ENCODE data around the gene SLAMF7. TPM values are rescaled to one million over a fixed set of nuclear protein-coding genes. Genes with fewer than 3 reads are reported as not detected.

The SLAMF7 gene
- total and polyA plus RNA-seq, 2 of the 8 experiments (the other 6 are each of a cell fraction or from before 2014, with no cell fraction given), result not detected

- Histone ChIP-seq H3K27me3 (replicated peaks in 1 of 4; ENCODE audit: control insufficient read depth in 3 of 4, extremely low read depth in 1 of 4, insufficient read depth in 3 of 4, low read length in 3 of 4) (no peaks in the 10 kb centered on the region), H3K36me3 (ENCODE audit: control insufficient read depth in 2 of 4, insufficient read depth in 4 of 4, low read length in 3 of 4) (no peaks in the 10 kb centered on the region), H3K56ac (replicated peaks; ENCODE audit: insufficient read length, low read depth, low read length) (no peak overlapping the region), H2AFZ (ENCODE audit: low read length) (peak overlapping the region; percentile 76), H2BK12ac (ENCODE audit: low read depth, low read length) (no peak overlapping the region; the same call in 1 of the 2 replicates), H3K79me2 (ENCODE audit: control insufficient read depth in 1 of 2, insufficient read depth in 2 of 2, low read length in 2 of 2) (no peaks in the 10 kb centered on the region), H2BK20ac (ENCODE audit: low read length) (peak overlapping the region; percentile 80; the same call in 1 of the 2 replicates), H4K20me1 (replicated peaks in 1 of 2; ENCODE audit: control insufficient read depth in 1 of 2, insufficient read depth in 2 of 2, low read length in 2 of 2) (no peaks in the 10 kb centered on the region), H3K14ac (ENCODE audit: insufficient read length) (no peak overlapping the region), H3K4me2 (ENCODE audit: insufficient read depth in 1 of 2, low read depth in 2 of 2, low read length in 2 of 2) (no peak overlapping the region), H4K8ac (ENCODE audit: extremely low read depth, insufficient read depth, low read length) (no peak overlapping the region), H2BK120ac (replicated peaks; ENCODE audit: low read depth, low read length) (no peak overlapping the region), H3K18ac (ENCODE audit: extremely low read depth, low read length) (no peak overlapping the region), H2BK5ac (ENCODE audit: low read depth, low read length) (peak overlapping the region; percentile 0; the same call in 1 of the 2 replicates), H4K5ac (ENCODE audit: insufficient read length, low read depth, low read length) (no peak overlapping the region), H3K4ac (replicated peaks; ENCODE audit: insufficient read length, low read depth, low read length) (no peak overlapping the region), H3K79me1 (ENCODE audit: low read depth, low read length) (no peaks in the 10 kb centered on the region), H3K4me1 (replicated peaks in 1 of 4; ENCODE audit: control insufficient read depth in 3 of 4, insufficient read depth in 4 of 4, low read length in 3 of 4) (peaks cover 0 to 5% (median 2%) of the 10 kb centered on the region in 4 experiments; a peak in 3 of 7 replicates), H3K27ac (ENCODE audit: low read depth, low read length) (peak overlapping the region; percentile 12; the same call in 1 of the 2 replicates), H2AK5ac (ENCODE audit: low read depth, low read length) (no peak overlapping the region), H3K23ac (ENCODE audit: insufficient read length) (no peak overlapping the region), H3K9ac (replicated peaks in 1 of 4; ENCODE audit: extremely low read depth in 1 of 4, low read depth in 3 of 4, low read length in 3 of 4) (no peak overlapping the region), H3K9me3 (ENCODE audit: insufficient read depth in 2 of 2, low read depth in 1 of 2, low read length in 1 of 2) (no peaks in the 10 kb centered on the region), H4K91ac (replicated peaks; ENCODE audit: insufficient read length, low read length) (no peak overlapping the region), H2BK15ac (ENCODE audit: low read length) (no peak overlapping the region), H3K23me2 (ENCODE audit: low read depth, low read length) (no peaks in the 10 kb centered on the region), H3K4me3 (ENCODE audit: extremely low read depth in 1 of 4, insufficient read depth in 2 of 4, low read depth in 3 of 4, low read length in 4 of 4) (no peak overlapping the region)
- WGBS, 2 experiments (ENCODE audit: extremely low coverage in 1 of 2, insufficient coverage in 1 of 2, insufficient read length in 1 of 2, insufficient replicate concordance in 2 of 2, low coverage in 1 of 2, low lambda C conversion rate in 2 of 2, missing lambda C conversion rate in 1 of 2), result 28% methylated on average over 8 of the region's 8 CpGs; no CpG with 5 or more reads in 1 of the 2 experiments
- CTCF ChIA-PET (ENCODE audit: partially characterized antibody), result interaction anchor here (0.6 to 6.8 kb wide), 23 partner anchors 12 to 261 kb away, joined by 3 to 41 read pairs (median 6); partner anchors contain the start of genes CD48, ITLN1, ITLN2 and SLAMF7
- FAIRE-seq, result peak; percentile 93
- peak; percentile 62 to 68 for DNase-seq (ENCODE audit: low read depth in 1 of 2, low spot score in 2 of 2)
- POLR2A ChIA-PET (ENCODE audit: partially characterized antibody), result interaction anchor here (1.5 kb wide), 1 partner anchor 13 kb away, joined by 3 read pairs; no protein-coding TSS in a partner anchor
- peak; percentile 95 to 96 for TF ChIP-seq RAD21 (IDR thresholded peaks at IDR 0.05 in 1 of 2, conservative IDR thresholded peaks at IDR 0.05 in 1 of 2; ENCODE audit: low read depth in 2 of 2, low read length in 2 of 2)
- no peak for TF ChIP-seq KDM5A (IDR thresholded peaks at IDR 0.05; ENCODE audit: low read length)
- TF ChIP-seq BACH1 (IDR thresholded peaks at IDR 0.05; ENCODE audit: low read length), result no peak
- TF ChIP-seq CBX8 (IDR thresholded peaks at IDR 0.05; ENCODE audit: borderline replicate concordance, low read depth, low read length), result no peak
- TF ChIP-seq RBBP5 (IDR thresholded peaks at IDR 0.05; ENCODE audit: borderline replicate concordance, low read depth, low read length), result no peak
- no peak for TF ChIP-seq PHF8 (conservative IDR thresholded peaks at IDR 0.05; ENCODE audit: low read depth, low read length)
- no peak for TF ChIP-seq HDAC6 (IDR thresholded peaks at IDR 0.05; ENCODE audit: low read depth, low read length)
- TF ChIP-seq POLR2A (IDR thresholded peaks at IDR 0.05; ENCODE audit: control extremely low read depth in 1 of 2, low read depth in 2 of 2, low read length in 2 of 2), result no peak
- TF ChIP-seq ZNF274 (IDR thresholded peaks at IDR 0.05; ENCODE audit: borderline replicate concordance, extremely low read depth, low read length), result no peak
- no peak for TF ChIP-seq FOSL1 (IDR thresholded peaks at IDR 0.05; ENCODE audit: insufficient read depth, low read depth, low read length)
- no peak for TF ChIP-seq TAF7 (optimal IDR thresholded peaks at IDR 0.05; ENCODE audit: borderline replicate concordance, low read depth, low read length)
- no peak for TF ChIP-seq CHD1 (IDR thresholded peaks at IDR 0.05; ENCODE audit: low read depth, low read length)
Observed at GRCh38 chr1:160726498-160727315, 12.3 kb upstream of the SLAMF7 start.

Measured in H1 (cell line).